ENCODE measurements around the gene C17orf107. TPM values are rescaled to one million over a fixed set of nuclear protein-coding genes. Genes with fewer than 3 reads are reported as not detected.

C17orf107 gene
- total and polyA plus RNA-seq, 9 of the 15 experiments (the other 6 are each of a cell fraction or from before 2014, with no cell fraction given), result 0.05 to 0.29 (median 0.07) TPM; not detected in 4

GRCh38 chr17:4908711-4909496, 9.6 kb downstream of the C17orf107 start:
- Histone ChIP-seq H2AFZ (ENCODE audit: low read depth, low read length) (peak overlapping the region; percentile 95), H3K79me2 (ENCODE audit: control insufficient read depth, insufficient read depth, low read length) (no peaks in the 10 kb centered on the region), H3K4me1 (replicated peaks in 1 of 2; ENCODE audit: control insufficient read depth in 2 of 2, insufficient read depth in 2 of 2, low read length in 2 of 2) (peaks cover 3 to 12% of the 10 kb centered on the region in 2 experiments; a peak in 4 of 5 replicates), H3K4me3 (no peak overlapping the region), H3K9me3 (replicated peaks; ENCODE audit: control insufficient read depth, insufficient read depth, low read depth, low read length) (no peaks in the 10 kb centered on the region), H3K9me1 (ENCODE audit: control insufficient read depth, insufficient read depth, low read length) (no peaks in the 10 kb centered on the region), H3K27ac (ENCODE audit: extremely low read depth, low read depth, low read length) (no peak overlapping the region; the same call in 2 of the 3 replicates), H3K36me3 (ENCODE audit: control insufficient read depth, insufficient read depth, low read length) (no peaks in the 10 kb centered on the region), H3K9ac (ENCODE audit: insufficient read depth in 1 of 2, low read depth in 2 of 2, low read length in 2 of 2) (peak overlapping the region in 1 of 2 experiments; percentile 58; a peak in 1 of 4 replicates), H3K27me3 (ENCODE audit: control insufficient read depth in 2 of 2, insufficient read depth in 2 of 2, low read length in 2 of 2) (no peaks in the 10 kb centered on the region; a peak in 1 of 5 replicates), H4K20me1 (replicated peaks; ENCODE audit: control insufficient read depth, insufficient read depth, low read length) (no peaks in the 10 kb centered on the region), H3K4me2 (ENCODE audit: insufficient read depth, low read length) (peak overlapping the region; percentile 25; the same call in 1 of the 2 replicates)
- BruUV-seq (replicated peaks), result no TSS peak
- ChIA-PET CTCF (ENCODE audit: low intra/inter-chr PET ratio) (interaction anchor here (0.9 to 1.3 kb wide), 2 partner anchors 78 to 154 kb away, joined by 3 read pairs; no protein-coding TSS in a partner anchor), POLR2A (interaction anchor here (0.6 to 1.2 kb wide), 7 partner anchors 9 to 111 kb away, joined by 3 to 5 read pairs (median 3); partner anchors contain the start of genes C17orf107 and CAMTA2)
- WGBS (ENCODE audit: insufficient coverage, low coverage, missing lambda C conversion rate), result 26% methylated on average over 15 of the region's 20 CpGs
- intact Hi-C loops (cut with micrococcal nuclease) (loop anchor here (1.0 to 10.0 kb wide), 2 partner anchors 56 to 153 kb away; partner anchors contain the start of gene SPAG7), in situ Hi-C loops (cut with MboI) (no loop called here)
- ATAC-seq (peak; percentile 99), DNase-seq (ENCODE audit: extremely low read depth in 1 of 4, low spot score in 3 of 4) (peak; percentile 55 to 80 (median 68)), FAIRE-seq (peak; percentile 78)
- TF ChIP-seq E2F3 (CRISPR knock-in tag; IDR thresholded peaks at IDR 0.05) (no peak), HSF4 (CRISPR knock-in tag; IDR thresholded peaks at IDR 0.05; ENCODE audit: borderline replicate concordance) (no peak), ATF6 (CRISPR knock-in tag; IDR thresholded peaks at IDR 0.05) (no peak), DEAF1 (CRISPR knock-in tag; IDR thresholded peaks at IDR 0.05) (peak; percentile 60; the same call in 1 of the 2 replicates), U2AF2 (optimal IDR thresholded peaks at IDR 0.05; ENCODE audit: low read depth, low read length) (no peak), MYBL2 (IDR thresholded peaks at IDR 0.05; ENCODE audit: low read depth) (no peak), MYBL2 (CRISPR knock-in tag; IDR thresholded peaks at IDR 0.05; ENCODE audit: borderline replicate concordance) (no peak), PATZ1 (CRISPR knock-in tag; IDR thresholded peaks at IDR 0.05; ENCODE audit: borderline replicate concordance) (no peak), RBM25 (IDR thresholded peaks at IDR 0.05; ENCODE audit: low read depth, low read length, severe bottlenecking) (no peak), POLR2AphosphoS5 (IDR thresholded peaks at IDR 0.05; ENCODE audit: control insufficient read depth, insufficient read depth, low read depth, low read length) (no peak), VEZF1 (CRISPR knock-in tag; IDR thresholded peaks at IDR 0.05) (no peak), SMAD1 (IDR thresholded peaks at IDR 0.05; ENCODE audit: low read depth, low read length, partially characterized antibody) (no peak)
